Measurements from ENCODE around the gene PSORS1C2. TPM values are rescaled to one million over a fixed set of nuclear protein-coding genes. Genes with fewer than 3 reads are reported as not detected.

The PSORS1C2 gene
- total RNA-seq, 1 experiment from 2014 or later, result 0.33 TPM

DNA sequence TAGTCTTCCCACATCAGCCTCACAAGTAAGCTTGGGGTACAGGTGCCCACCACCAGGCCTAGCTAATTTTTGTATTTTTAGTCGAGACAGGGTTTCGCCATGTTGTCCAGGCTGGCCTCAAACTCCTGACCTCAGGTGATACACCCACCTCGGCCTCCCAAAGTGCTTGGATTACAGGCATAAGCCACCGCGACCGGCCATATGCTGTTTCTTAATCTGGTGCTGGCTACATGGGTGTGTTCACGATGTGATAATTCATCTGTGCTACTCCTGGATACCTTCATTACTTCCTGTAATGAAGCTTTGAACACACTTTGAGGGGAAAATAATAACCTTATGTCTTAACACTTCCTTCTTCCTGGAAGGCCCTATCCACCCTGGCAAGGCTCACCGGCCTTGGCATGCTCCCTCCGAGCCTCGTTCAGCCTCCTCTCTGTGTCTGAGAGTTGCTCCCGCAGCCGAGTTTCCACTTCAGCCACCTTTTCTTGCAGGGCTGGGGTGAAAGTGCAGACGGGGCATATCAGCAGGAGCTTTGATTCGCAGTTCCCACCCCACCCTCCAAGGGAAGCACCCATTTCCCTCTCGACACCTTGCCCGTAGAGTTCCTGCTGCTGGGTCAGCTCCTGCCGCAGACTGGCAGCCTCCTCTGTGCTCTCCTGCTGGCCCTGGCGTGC is 5.6 kb upstream of the PSORS1C2 start:
- no peak overlapping the region for H4K8ac ChIP-seq (replicated peaks; ENCODE audit: insufficient read length, low read depth, low read length)
- no peaks in the 10 kb centered on the region; the same call in 1 of the 2 replicates for H3K4me1 ChIP-seq (ENCODE audit: insufficient read depth, low read length)
- H3K9me3 ChIP-seq (ENCODE audit: control insufficient read depth, low read depth, low read length), result no peaks in the 10 kb centered on the region
- no CpG with 5 or more reads among the region's 18 CpGs for WGBS (ENCODE audit: extremely low coverage, insufficient read length, low lambda C conversion rate)
- no peak overlapping the region for H3K14ac ChIP-seq (ENCODE audit: insufficient read depth, low read length)
- H2BK20ac ChIP-seq (ENCODE audit: low read depth, low read length, poor library complexity, severe bottlenecking), result no peak overlapping the region
- H2BK15ac ChIP-seq (ENCODE audit: low read depth, low read length), result no peak overlapping the region
- H3K4ac ChIP-seq (ENCODE audit: low read depth, low read length), result no peak overlapping the region
- H2AFZ ChIP-seq (ENCODE audit: low read length), result no peak overlapping the region
- no peak overlapping the region for H2BK12ac ChIP-seq (ENCODE audit: insufficient read length, low read depth, low read length)
- H3K4me2 ChIP-seq (ENCODE audit: insufficient read depth, insufficient read length, low read length), result no peak overlapping the region
- no peak overlapping the region for H2BK120ac ChIP-seq (ENCODE audit: low read depth, low read length, poor library complexity, severe bottlenecking)
- H4K20me1 ChIP-seq (ENCODE audit: control insufficient read depth, insufficient read depth, insufficient read length), result no peaks in the 10 kb centered on the region
- no peak overlapping the region for H2AK5ac ChIP-seq (ENCODE audit: insufficient read length, low read length)
- no peak overlapping the region for H3K18ac ChIP-seq (ENCODE audit: insufficient read length, low read depth, low read length)
- H3K27ac ChIP-seq (ENCODE audit: insufficient read length, low read depth, low read length), result no peak overlapping the region
- H3K27me3 ChIP-seq (ENCODE audit: insufficient read depth, low read length), result no peaks in the 10 kb centered on the region
- TF ChIP-seq, protein P1, sequence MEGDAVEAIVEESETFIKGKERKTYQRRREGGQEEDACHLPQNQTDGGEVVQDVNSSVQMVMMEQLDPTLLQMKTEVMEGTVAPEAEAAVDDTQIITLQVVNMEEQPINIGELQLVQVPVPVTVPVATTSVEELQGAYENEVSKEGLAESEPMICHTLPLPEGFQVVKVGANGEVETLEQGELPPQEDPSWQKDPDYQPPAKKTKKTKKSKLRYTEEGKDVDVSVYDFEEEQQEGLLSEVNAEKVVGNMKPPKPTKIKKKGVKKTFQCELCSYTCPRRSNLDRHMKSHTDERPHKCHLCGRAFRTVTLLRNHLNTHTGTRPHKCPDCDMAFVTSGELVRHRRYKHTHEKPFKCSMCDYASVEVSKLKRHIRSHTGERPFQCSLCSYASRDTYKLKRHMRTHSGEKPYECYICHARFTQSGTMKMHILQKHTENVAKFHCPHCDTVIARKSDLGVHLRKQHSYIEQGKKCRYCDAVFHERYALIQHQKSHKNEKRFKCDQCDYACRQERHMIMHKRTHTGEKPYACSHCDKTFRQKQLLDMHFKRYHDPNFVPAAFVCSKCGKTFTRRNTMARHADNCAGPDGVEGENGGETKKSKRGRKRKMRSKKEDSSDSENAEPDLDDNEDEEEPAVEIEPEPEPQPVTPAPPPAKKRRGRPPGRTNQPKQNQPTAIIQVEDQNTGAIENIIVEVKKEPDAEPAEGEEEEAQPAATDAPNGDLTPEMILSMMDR (conservative IDR thresholded peaks at IDR 0.05), result no peak
- no peak overlapping the region for H3K56ac ChIP-seq (ENCODE audit: insufficient read length, low read depth, low read length)
- no peak overlapping the region for H3K4me3 Mint-ChIP-seq
- no peaks in the 10 kb centered on the region; the same call in 1 of the 2 replicates for H3K27me3 Mint-ChIP-seq (ENCODE audit: low read depth)
- no peaks in the 10 kb centered on the region for H3K23me2 ChIP-seq (ENCODE audit: insufficient read length, low read depth, low read length, poor library complexity, severe bottlenecking)
- peaks cover 25 to 59% (median 54%) of the 10 kb centered on the region in 3 experiments for H3K36me3 Mint-ChIP-seq (ENCODE audit: insufficient read depth in 1 of 3, low read depth in 3 of 3)
- H3K79me2 ChIP-seq (ENCODE audit: insufficient read depth, low read length), result no peaks in the 10 kb centered on the region
- no peaks in the 10 kb centered on the region for H3K79me1 ChIP-seq (ENCODE audit: insufficient read depth, low read depth, low read length, poor library complexity, severe bottlenecking)
- peak overlapping the region in 1 of 3 experiments; percentile 30; a peak in 1 of 7 replicates for H3K27ac Mint-ChIP-seq
- no peak overlapping the region for H3K23ac ChIP-seq (ENCODE audit: insufficient read length, low read depth, low read length)
- no peak overlapping the region for H3K9ac ChIP-seq (ENCODE audit: extremely low read depth, insufficient read length, low read length)
- H4K5ac ChIP-seq (ENCODE audit: insufficient read length, low read depth, low read length), result no peak overlapping the region
- H4K91ac ChIP-seq (ENCODE audit: insufficient read length, low read depth, low read length), result no peak overlapping the region
- H3K4me1 Mint-ChIP-seq, result peaks cover 27 to 29% of the 10 kb centered on the region in 2 experiments
- H3T11ph ChIP-seq (ENCODE audit: low read length), result no peak overlapping the region
- DNase-seq, result no peak
- no peaks in the 10 kb centered on the region for H3K9me3 Mint-ChIP-seq
- H2BK5ac ChIP-seq (ENCODE audit: insufficient read length, low read length), result no peak overlapping the region
